ENCODE data around the gene MAML1.
A peak's percentile ranks its signal among the peaks of the same experiment; 100 is the strongest.
"Not testable (repeated sequence)": the region's sequence is repeated elsewhere in the genome, so short reads cannot be mapped to it uniquely, and the experiment has no call there.

Gene MAML1

GRCh38 chr5:179732412-179732917 is at the start of gene MAML1:
Gene MAML1 (plus strand): TSS chr5:179732822. CDS start chr5:179733113, 291 bp downstream.
- intact Hi-C loops (cut with DNase I) = loop anchor here (1.0 kb wide), 1 partner anchor 34 kb away; the partner anchor contains the start of gene CANX
- peak; percentile 100 for DNase-seq

- DNase-seq; intact Hi-C loops (cut with DNase I): not testable (repeated sequence)
Measured at GRCh38 chr5:179689212-179689611, 43.4 kb upstream of the MAML1 start.

- intact Hi-C loops (cut with DNase I) = no loop called here
- no peak for DNase-seq
Measured at GRCh38 chr5:179694561-179694960, 38.1 kb upstream of the MAML1 start.

- intact Hi-C loops (cut with DNase I) = no loop called here
- DNase-seq = no peak
Measured at GRCh38 chr5:179696603-179697002, 36.0 kb upstream of the MAML1 start.

- intact Hi-C loops (cut with DNase I) = no loop called here
- DNase-seq = no peak
Measured at GRCh38 chr5:179697108-179697507, 35.5 kb upstream of the MAML1 start.

GRCh38 chr5:179697543-179697942 is 35.1 kb upstream of the MAML1 start:
- intact Hi-C loops (cut with DNase I) = not testable (repeated sequence)
- peak in 1 of 10 donors; percentile 35 for DNase-seq

- DNase-seq = peak; percentile 98 to 100 (median 99)
- intact Hi-C loops (cut with DNase I) = loop anchor here (1.0 kb wide), 2 partner anchors 20 to 34 kb away; partner anchors contain the start of gene MAML1
Measured at GRCh38 chr5:179697993-179698934, 34.4 kb upstream of the MAML1 start.

GRCh38 chr5:179698935-179699615 is 33.5 kb upstream of the MAML1 start, which contains the start of gene CANX:
Gene CANX (plus strand): TSS chr5:179698967. CDS start chr5:179705682, 6,715 bp downstream.
- intact Hi-C loops (cut with DNase I) = loop anchor here (1.0 kb wide), 2 partner anchors 21 to 33 kb away; partner anchors contain the start of gene MAML1
- no peak for DNase-seq

GRCh38 chr5:179699616-179700237 is 32.9 kb upstream of the MAML1 start:
- intact Hi-C loops (cut with DNase I) = no loop called here
- DNase-seq = no peak

- intact Hi-C loops (cut with DNase I) = no loop called here
- no peak for DNase-seq
Measured at GRCh38 chr5:179700401-179700918, 32.2 kb upstream of the MAML1 start.

GRCh38 chr5:179716286-179716685 is 16.3 kb upstream of the MAML1 start:
- DNase-seq = no peak
- intact Hi-C loops (cut with DNase I) = no loop called here

GRCh38 chr5:179720222-179720621 is 12.4 kb upstream of the MAML1 start:
- no peak for DNase-seq
- intact Hi-C loops (cut with DNase I) = no loop called here

- no peak for DNase-seq
- intact Hi-C loops (cut with DNase I) = no loop called here
Measured at GRCh38 chr5:179724163-179724562, 8.5 kb upstream of the MAML1 start.

- DNase-seq = no peak
- intact Hi-C loops (cut with DNase I) = loop anchor here (1.0 kb wide), 1 partner anchor 31 kb away; no protein-coding TSS in a partner anchor
Measured at GRCh38 chr5:179727106-179727505, 5.5 kb upstream of the MAML1 start.

GRCh38 chr5:179729303-179729702 is 3.3 kb upstream of the MAML1 start:
- no peak for DNase-seq
- intact Hi-C loops (cut with DNase I) = no loop called here

GRCh38 chr5:179729727-179730126 is 2.9 kb upstream of the MAML1 start:
- intact Hi-C loops (cut with DNase I) = no loop called here

GRCh38 chr5:179730356-179730755 is 2.3 kb upstream of the MAML1 start:
- DNase-seq = no peak
- intact Hi-C loops (cut with DNase I) = no loop called here

More at GRCh38 chr5:179729727-179730126, 2.9 kb upstream of the MAML1 start:
- DNase-seq = no peak

GRCh38 chr5:179730852-179731251 is 1.8 kb upstream of the MAML1 start:
- DNase-seq = no peak
- intact Hi-C loops (cut with DNase I) = no loop called here

GRCh38 chr5:179731791-179732411 is 721 bp upstream of the MAML1 start:
- peak in 2 of 10 donors; percentile 10 to 86 for DNase-seq
- intact Hi-C loops (cut with DNase I) = loop anchor here (1.0 kb wide), 1 partner anchor 34 kb away; the partner anchor contains the start of gene CANX
